Superior temporal gyrus (tissue), 1 donor: ENCODE data around the gene LRRC8D.
"Not testable (repeated sequence)": the region's sequence is repeated elsewhere in the genome, so short reads cannot be mapped to it uniquely, and the experiment has no call there.

Source experiments
- DNase-seq: peaks from one replicate; pipeline ENCODE4 v3.0.0-alpha.2; 2016; ENCODE audit errors: extremely low spot score

Gene LRRC8D

GRCh38 chr1:89820422-89821321, at the start of gene LRRC8D:
LRRC8D (plus strand) TSS chr1:89821032; CDS start chr1:89933069, 112,037 bp downstream.
- DNase-seq, result peak; percentile 93

GRCh38 chr1:89771991-89772560, 48.8 kb upstream of the LRRC8D start:
- no peak for DNase-seq

GRCh38 chr1:89776104-89776503, 44.7 kb upstream of the LRRC8D start:
- not testable (repeated sequence) for DNase-seq

- DNase-seq, result not testable (repeated sequence)
Observed at GRCh38 chr1:89777271-89777670, 43.6 kb upstream of the LRRC8D start.

GRCh38 chr1:89779151-89779940, 41.5 kb upstream of the LRRC8D start:
- DNase-seq, result no peak

GRCh38 chr1:89780721-89781120, 40.1 kb upstream of the LRRC8D start:
- DNase-seq, result peak; percentile 85

GRCh38 chr1:89781494-89782126, 39.2 kb upstream of the LRRC8D start:
- no peak for DNase-seq

- DNase-seq, result no peak
Observed at GRCh38 chr1:89786628-89787214, 34.1 kb upstream of the LRRC8D start.

- DNase-seq, result no peak
Observed at GRCh38 chr1:89790592-89790991, 30.2 kb upstream of the LRRC8D start.

- DNase-seq, result no peak
Observed at GRCh38 chr1:89791064-89791726, 29.6 kb upstream of the LRRC8D start.

- no peak for DNase-seq
Observed at GRCh38 chr1:89794406-89794805, 26.4 kb upstream of the LRRC8D start.

- not testable (repeated sequence) for DNase-seq
Observed at GRCh38 chr1:89795571-89795970, 25.3 kb upstream of the LRRC8D start.

- not testable (repeated sequence) for DNase-seq
Observed at GRCh38 chr1:89797876-89798275, 23.0 kb upstream of the LRRC8D start.

- no peak for DNase-seq
Observed at GRCh38 chr1:89799495-89799894, 21.3 kb upstream of the LRRC8D start.

GRCh38 chr1:89800022-89800655, 20.7 kb upstream of the LRRC8D start:
- no peak for DNase-seq

GRCh38 chr1:89800718-89801117, 20.1 kb upstream of the LRRC8D start:
- no peak for DNase-seq

GRCh38 chr1:89802051-89802450, 18.8 kb upstream of the LRRC8D start:
- DNase-seq, result no peak

GRCh38 chr1:89802841-89803240, 18.0 kb upstream of the LRRC8D start:
- DNase-seq, result no peak

GRCh38 chr1:89804642-89805237, 16.1 kb upstream of the LRRC8D start:
- peak; percentile 97 for DNase-seq

- no peak for DNase-seq
Observed at GRCh38 chr1:89806616-89807015, 14.2 kb upstream of the LRRC8D start.
